Peyer's patch (tissue), 4 donors: Measurements from ENCODE around the gene DIAPH2.

ENCODE experiments used
- POLR2A ChIP-seq, 2 donors: fragments of 450-650 bp; IDR thresholded peaks; one replicate each; pipeline ENCODE4 v1.5.1; 2017; ENCODE audit warnings: antibody characterized with exemption in 2 of 2, mild to moderate bottlenecking in 2 of 2, moderate library complexity in 2 of 2
- TF ChIP-seq, protein P1 (sequence below), 6 experiments: fragments of 450-650 bp in 4 of 6; fragments of 200-600 bp in 2 of 6; sonication (generic) in 1 of 6; IDR thresholded peaks; one replicate each; pipeline ENCODE4 v1.5.1; 2017 to 2019; ENCODE audit warnings: antibody characterized with exemption in 6 of 6, mild to moderate bottlenecking in 3 of 6, moderate library complexity in 1 of 6

DNA sequence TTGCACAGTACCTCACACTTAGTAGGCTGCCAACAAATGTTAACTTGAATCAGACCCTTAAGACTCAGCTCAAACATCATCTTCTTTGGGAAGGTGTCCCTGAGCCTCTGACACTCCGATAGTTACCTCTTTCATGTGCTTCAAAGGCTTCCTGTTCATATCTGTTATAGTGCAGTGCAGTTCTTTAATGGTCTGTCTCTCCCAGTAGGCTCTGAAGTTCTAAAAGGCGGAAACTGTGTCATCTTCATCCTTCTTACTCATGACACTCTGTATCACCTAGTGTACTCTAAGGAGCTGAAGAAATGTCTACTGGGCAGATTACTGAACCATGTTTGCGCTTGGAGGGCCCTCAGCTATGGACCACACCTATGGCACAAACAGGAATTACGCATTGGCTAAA lies 2.1 kb upstream of the DIAPH2 start:
- TF ChIP-seq, protein P1, sequence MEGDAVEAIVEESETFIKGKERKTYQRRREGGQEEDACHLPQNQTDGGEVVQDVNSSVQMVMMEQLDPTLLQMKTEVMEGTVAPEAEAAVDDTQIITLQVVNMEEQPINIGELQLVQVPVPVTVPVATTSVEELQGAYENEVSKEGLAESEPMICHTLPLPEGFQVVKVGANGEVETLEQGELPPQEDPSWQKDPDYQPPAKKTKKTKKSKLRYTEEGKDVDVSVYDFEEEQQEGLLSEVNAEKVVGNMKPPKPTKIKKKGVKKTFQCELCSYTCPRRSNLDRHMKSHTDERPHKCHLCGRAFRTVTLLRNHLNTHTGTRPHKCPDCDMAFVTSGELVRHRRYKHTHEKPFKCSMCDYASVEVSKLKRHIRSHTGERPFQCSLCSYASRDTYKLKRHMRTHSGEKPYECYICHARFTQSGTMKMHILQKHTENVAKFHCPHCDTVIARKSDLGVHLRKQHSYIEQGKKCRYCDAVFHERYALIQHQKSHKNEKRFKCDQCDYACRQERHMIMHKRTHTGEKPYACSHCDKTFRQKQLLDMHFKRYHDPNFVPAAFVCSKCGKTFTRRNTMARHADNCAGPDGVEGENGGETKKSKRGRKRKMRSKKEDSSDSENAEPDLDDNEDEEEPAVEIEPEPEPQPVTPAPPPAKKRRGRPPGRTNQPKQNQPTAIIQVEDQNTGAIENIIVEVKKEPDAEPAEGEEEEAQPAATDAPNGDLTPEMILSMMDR (IDR thresholded peaks at IDR 0.05), result no peak
- TF ChIP-seq POLR2A (IDR thresholded peaks at IDR 0.05), result no peak
